Keratinocyte (primary cell): ENCODE measurements around the gene SDE2. TPM values are rescaled to one million over a fixed set of nuclear protein-coding genes. Genes with fewer than 3 reads are reported as not detected.

Experiments used
- DNase-seq: peaks from one replicate; pipeline ENCODE4 v3.0.0-alpha.2; 2011; ENCODE audit warnings: low read depth, missing footprints, low spot score
- FAIRE-seq: peaks from 2 replicates; lab custom pipeline; 2011; peaks lifted over from hg19 to GRCh38; lab: Jason Lieb, UNC
- H2AFZ ChIP-seq: 2 replicates; pipeline ENCODE4 v1.6.0; 2012; ENCODE audit warnings: low read length, control low read depth, inconsistent platforms; ENCODE audit not compliant: control insufficient read depth
- H3K27ac ChIP-seq: 2 replicates; pipeline ENCODE4 v1.5.1; 2011; ENCODE audit warnings: low read length; ENCODE audit not compliant: control insufficient read depth, insufficient read depth
- H3K27me3 ChIP-seq: 3 replicates; pipeline ENCODE4 v1.6.0; 2011; ENCODE audit warnings: low read length; ENCODE audit not compliant: control insufficient read depth, insufficient read depth; ENCODE audit errors: extremely low read depth
- H3K36me3 ChIP-seq, 2 experiments: 2 replicates in 1 of 2; 3 replicates in 1 of 2; pipeline ENCODE4 v1.5.1; 2011; ENCODE audit warnings: low read length in 2 of 2, mild to moderate bottlenecking in 1 of 2; ENCODE audit not compliant: control insufficient read depth in 2 of 2, insufficient read depth in 2 of 2; ENCODE audit errors: extremely low read depth in 1 of 2
- H3K4me1 ChIP-seq: 3 replicates; pipeline ENCODE4 v1.5.1; 2011; ENCODE audit warnings: low read length; ENCODE audit not compliant: control insufficient read depth, insufficient read depth; ENCODE audit errors: extremely low read depth
- H3K4me2 ChIP-seq: 3 replicates; pipeline ENCODE4 v1.6.0; 2011; ENCODE audit warnings: low read depth, low read length; ENCODE audit not compliant: control insufficient read depth, insufficient read depth; ENCODE audit errors: extremely low read depth
- H3K4me3 ChIP-seq, 3 experiments: fragments of 200-600 bp in 1 of 3; sonication (generic) in 1 of 3; 2 replicates in 2 of 3; 3 replicates in 1 of 3; pipeline ENCODE4 v1.5.1; 2011 to 2016; ENCODE audit warnings: low read length in 3 of 3, mild to moderate bottlenecking in 3 of 3, control low read depth in 2 of 3, inconsistent platforms in 1 of 3, low read depth in 1 of 3, mixed read lengths in 1 of 3, mixed run types in 1 of 3, moderate library complexity in 1 of 3; ENCODE audit not compliant: control insufficient read depth in 2 of 3, insufficient read depth in 2 of 3; ENCODE audit errors: extremely low read depth in 1 of 3
- H3K79me2 ChIP-seq: 2 replicates; pipeline ENCODE4 v1.6.0; 2012; ENCODE audit warnings: low read length; ENCODE audit not compliant: control insufficient read depth, insufficient read depth
- H3K9ac ChIP-seq: 3 replicates; pipeline ENCODE4 v1.6.0; 2011; ENCODE audit warnings: low read length; ENCODE audit not compliant: control insufficient read depth, insufficient read depth; ENCODE audit errors: extremely low read depth
- H3K9me1 ChIP-seq: 3 replicates; pipeline ENCODE4 v1.6.0; 2011; ENCODE audit warnings: low read length; ENCODE audit not compliant: control insufficient read depth, insufficient read depth; ENCODE audit errors: extremely low read depth
- H3K9me3 ChIP-seq: 2 replicates; pipeline ENCODE4 v1.5.1; 2012; ENCODE audit warnings: low read depth, low read length; ENCODE audit not compliant: control insufficient read depth
- H4K20me1 ChIP-seq: 3 replicates; pipeline ENCODE4 v1.6.0; 2011; ENCODE audit warnings: low read length; ENCODE audit not compliant: control insufficient read depth, insufficient read depth; ENCODE audit errors: extremely low read depth
- EZH2 ChIP-seq: IDR thresholded peaks from one replicate; pipeline ENCODE4 v1.6.1; 2012; ENCODE audit warnings: inconsistent platforms, mild to moderate bottlenecking, low read length, moderate library complexity
- dilution Hi-C: fragments of 300-500 bp; cut with MboI; formaldehyde crosslinking; loops from one replicate; pipeline ENCODE4 v1.7.0; 2020; ENCODE audit warnings: low sequenced_read_pairs; ENCODE audit not compliant: extremely low pct_ligation_motif_present
- polyA plus RNA-seq, 5 experiments: library from polyadenylated mRNA; depleted of rRNA in 3 of 5; stranded (reverse) in 3 of 5; stranded (forward) in 1 of 5; unstranded in 1 of 5; fragments of >200 nt; gene quantifications; 1 replicate in 1 of 5; 2 replicates in 3 of 5; 3 replicates in 1 of 5; pipeline versions ENCODE4 v1.2.1 to v1.2.3, GENCODE V29; 2011 to 2012; ENCODE audit warnings: missing spikeins in 2 of 5, low read depth in 1 of 5, low replicate concordance in 1 of 5
- TF ChIP-seq, protein P1 (sequence below), 3 experiments: IDR thresholded peaks in 1 of 3; conservative IDR thresholded peaks in 1 of 3; optimal IDR thresholded peaks in 1 of 3; 2 replicates in 2 of 3; 3 replicates in 1 of 3; pipeline versions ENCODE3 to v1.5.1; 2011; ENCODE audit warnings: low read length in 3 of 3, mild to moderate bottlenecking in 3 of 3, moderate library complexity in 2 of 3, control low read depth in 1 of 3, inconsistent platforms in 1 of 3; ENCODE audit not compliant: insufficient read depth in 2 of 3; ENCODE audit errors: extremely low read depth in 1 of 3

SDE2 gene
- polyA plus RNA-seq, 1 donor (not counting 4 experiments of a cell fraction or from before 2014, with no cell fraction given) = 15.9 TPM

GRCh38 chr1:226038661-226039060 is 39.5 kb upstream of the SDE2 start:
- no peak for FAIRE-seq

DNA sequence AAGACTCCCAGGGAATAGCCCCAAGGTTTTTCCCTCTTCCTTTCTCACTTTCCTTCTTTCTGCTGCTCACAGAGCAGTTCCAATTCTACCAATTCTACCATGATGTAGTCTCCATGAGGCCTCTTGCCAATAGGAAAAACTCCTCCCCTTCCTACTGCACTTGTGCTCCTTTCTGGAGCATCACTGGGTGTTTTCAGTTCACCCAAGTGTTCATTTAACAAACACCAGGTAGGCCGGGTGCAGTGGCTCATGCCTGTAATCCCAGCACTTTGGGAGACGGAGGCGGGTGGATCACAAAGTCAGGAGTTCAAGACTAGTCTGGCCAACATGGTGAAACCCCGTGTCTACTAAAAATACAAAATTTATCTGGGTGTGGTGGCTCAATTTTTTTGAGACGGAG is 36.8 kb upstream of the SDE2 start:
- H3K9me1 ChIP-seq = no peaks in the 10 kb centered on the region
- H3K9me3 ChIP-seq = no peaks in the 10 kb centered on the region
- DNase-seq = no peak
- no peaks in the 10 kb centered on the region for H3K36me3 ChIP-seq
- H3K4me1 ChIP-seq = peaks cover 6% of the 10 kb centered on the region
- H3K4me2 ChIP-seq = no peak overlapping the region
- H3K4me3 ChIP-seq = no peak overlapping the region
- no peak overlapping the region for H3K9ac ChIP-seq
- TF ChIP-seq, protein P1, sequence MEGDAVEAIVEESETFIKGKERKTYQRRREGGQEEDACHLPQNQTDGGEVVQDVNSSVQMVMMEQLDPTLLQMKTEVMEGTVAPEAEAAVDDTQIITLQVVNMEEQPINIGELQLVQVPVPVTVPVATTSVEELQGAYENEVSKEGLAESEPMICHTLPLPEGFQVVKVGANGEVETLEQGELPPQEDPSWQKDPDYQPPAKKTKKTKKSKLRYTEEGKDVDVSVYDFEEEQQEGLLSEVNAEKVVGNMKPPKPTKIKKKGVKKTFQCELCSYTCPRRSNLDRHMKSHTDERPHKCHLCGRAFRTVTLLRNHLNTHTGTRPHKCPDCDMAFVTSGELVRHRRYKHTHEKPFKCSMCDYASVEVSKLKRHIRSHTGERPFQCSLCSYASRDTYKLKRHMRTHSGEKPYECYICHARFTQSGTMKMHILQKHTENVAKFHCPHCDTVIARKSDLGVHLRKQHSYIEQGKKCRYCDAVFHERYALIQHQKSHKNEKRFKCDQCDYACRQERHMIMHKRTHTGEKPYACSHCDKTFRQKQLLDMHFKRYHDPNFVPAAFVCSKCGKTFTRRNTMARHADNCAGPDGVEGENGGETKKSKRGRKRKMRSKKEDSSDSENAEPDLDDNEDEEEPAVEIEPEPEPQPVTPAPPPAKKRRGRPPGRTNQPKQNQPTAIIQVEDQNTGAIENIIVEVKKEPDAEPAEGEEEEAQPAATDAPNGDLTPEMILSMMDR (optimal IDR thresholded peaks at IDR 0.05 in 1 of 3, IDR thresholded peaks at IDR 0.05 in 1 of 3, conservative IDR thresholded peaks at IDR 0.05 in 1 of 3; ENCODE audit: extremely low read depth in 1 of 3, insufficient read depth in 2 of 3, low read length in 3 of 3) = no peak
- TF ChIP-seq EZH2 = no peak
- peaks cover 6% of the 10 kb centered on the region for H3K27me3 ChIP-seq
- H2AFZ ChIP-seq = no peak overlapping the region
- FAIRE-seq = no peak
- no peaks in the 10 kb centered on the region for H3K79me2 ChIP-seq
- H3K27ac ChIP-seq = no peak overlapping the region
- dilution Hi-C loops = no loop called here
- H4K20me1 ChIP-seq = no peaks in the 10 kb centered on the region

More at GRCh38 chr1:226038661-226039060, 39.5 kb upstream of the SDE2 start:
- Histone ChIP-seq H4K20me1 (no peaks in the 10 kb centered on the region), H3K27ac (no peak overlapping the region), H2AFZ (no peak overlapping the region), H3K9me3 (no peaks in the 10 kb centered on the region), H3K4me1 (peaks cover 6% of the 10 kb centered on the region), H3K4me2 (no peak overlapping the region), H3K36me3 (no peaks in the 10 kb centered on the region), H3K79me2 (no peaks in the 10 kb centered on the region), H3K27me3 (peaks cover 8% of the 10 kb centered on the region), H3K4me3 (no peak overlapping the region), H3K9ac (no peak overlapping the region), H3K9me1 (no peaks in the 10 kb centered on the region)
- DNase-seq = no peak
- dilution Hi-C loops = no loop called here
- no peak for TF ChIP-seq EZH2
- TF ChIP-seq, protein P1 (optimal IDR thresholded peaks at IDR 0.05 in 1 of 3, IDR thresholded peaks at IDR 0.05 in 1 of 3, conservative IDR thresholded peaks at IDR 0.05 in 1 of 3; ENCODE audit: extremely low read depth in 1 of 3, insufficient read depth in 2 of 3, low read length in 3 of 3) = no peak
